ENCODE data around the gene PRDM7.
"Not testable (repeated sequence)": the region's sequence is repeated elsewhere in the genome, so short reads cannot be mapped to it uniquely, and the experiment has no call there.

Gene PRDM7

GRCh38 chr16:90077240-90077756 is at the start of gene PRDM7:
Gene PRDM7 (minus strand): TSS chr16:90077331. CDS start chr16:90075910, 1,421 bp downstream.
- peak; percentile 83 to 85 for DNase-seq (ENCODE audit: low read depth in 2 of 2)

- DNase-seq (ENCODE audit: low read depth in 2 of 2) = not testable (repeated sequence)
Measured at GRCh38 chr16:90121846-90122245, 44.7 kb upstream of the PRDM7 start.

GRCh38 chr16:90107617-90108016 is 30.5 kb upstream of the PRDM7 start:
- DNase-seq (ENCODE audit: low read depth in 2 of 2) = not testable (repeated sequence)

GRCh38 chr16:90107060-90107459 is 29.9 kb upstream of the PRDM7 start:
- DNase-seq (ENCODE audit: low read depth in 2 of 2) = not testable (repeated sequence)

GRCh38 chr16:90106271-90106670 is 29.1 kb upstream of the PRDM7 start:
- DNase-seq (ENCODE audit: low read depth in 2 of 2) = not testable (repeated sequence)

- DNase-seq (ENCODE audit: low read depth in 2 of 2) = not testable (repeated sequence)
Measured at GRCh38 chr16:90104725-90105124, 27.6 kb upstream of the PRDM7 start.

- not testable (repeated sequence) for DNase-seq (ENCODE audit: low read depth in 2 of 2)
Measured at GRCh38 chr16:90102086-90102884, 25.2 kb upstream of the PRDM7 start.

- DNase-seq (ENCODE audit: low read depth in 2 of 2) = not testable (repeated sequence)
Measured at GRCh38 chr16:90101332-90101731, 24.2 kb upstream of the PRDM7 start.

- DNase-seq (ENCODE audit: low read depth in 2 of 2) = not testable (repeated sequence)
Measured at GRCh38 chr16:90100790-90101189, 23.7 kb upstream of the PRDM7 start.

GRCh38 chr16:90100229-90100628 is 23.1 kb upstream of the PRDM7 start:
- not testable (repeated sequence) for DNase-seq (ENCODE audit: low read depth in 2 of 2)

- not testable (repeated sequence) for DNase-seq (ENCODE audit: low read depth in 2 of 2)
Measured at GRCh38 chr16:90098936-90099335, 21.8 kb upstream of the PRDM7 start.

- DNase-seq (ENCODE audit: low read depth in 2 of 2) = not testable (repeated sequence)
Measured at GRCh38 chr16:90097010-90097684, 20.0 kb upstream of the PRDM7 start.

GRCh38 chr16:90094791-90095190 is 17.7 kb upstream of the PRDM7 start:
- not testable (repeated sequence) for DNase-seq (ENCODE audit: low read depth in 2 of 2)

- DNase-seq (ENCODE audit: low read depth in 2 of 2) = not testable (repeated sequence)
Measured at GRCh38 chr16:90094296-90094695, 17.2 kb upstream of the PRDM7 start.

- not testable (repeated sequence) for DNase-seq (ENCODE audit: low read depth in 2 of 2)
Measured at GRCh38 chr16:90093799-90094198, 16.7 kb upstream of the PRDM7 start.

GRCh38 chr16:90092781-90093180 is 15.7 kb upstream of the PRDM7 start:
- DNase-seq (ENCODE audit: low read depth in 2 of 2) = not testable (repeated sequence)

GRCh38 chr16:90084215-90084950 is 7.3 kb upstream of the PRDM7 start:
- no peak for DNase-seq (ENCODE audit: low read depth in 2 of 2)

GRCh38 chr16:90083139-90083538 is 6.0 kb upstream of the PRDM7 start:
- DNase-seq (ENCODE audit: low read depth in 2 of 2) = no peak

GRCh38 chr16:90081606-90081970 is 4.5 kb upstream of the PRDM7 start:
- DNase-seq (ENCODE audit: low read depth in 2 of 2) = no peak

GRCh38 chr16:90078579-90078895 is 1.4 kb upstream of the PRDM7 start:
- DNase-seq (ENCODE audit: low read depth in 2 of 2) = no peak

GRCh38 chr16:90077757-90078578 is 837 bp upstream of the PRDM7 start:
- DNase-seq (ENCODE audit: low read depth in 2 of 2) = no peak

All from fibroblast of skin of left biceps (primary cell).